GM19372 (cell line): ENCODE data around the gene TLCD1.

Experiments
- ATAC-seq: cut with Tn5 transposase; IDR thresholded peaks from one replicate; pipeline ENCODE4 v1.9.1; 2021; ENCODE audit warnings: mild to moderate bottlenecking, low read depth, moderate library complexity; ENCODE audit not compliant: unreplicated experiment

TLCD1 gene

DNA sequence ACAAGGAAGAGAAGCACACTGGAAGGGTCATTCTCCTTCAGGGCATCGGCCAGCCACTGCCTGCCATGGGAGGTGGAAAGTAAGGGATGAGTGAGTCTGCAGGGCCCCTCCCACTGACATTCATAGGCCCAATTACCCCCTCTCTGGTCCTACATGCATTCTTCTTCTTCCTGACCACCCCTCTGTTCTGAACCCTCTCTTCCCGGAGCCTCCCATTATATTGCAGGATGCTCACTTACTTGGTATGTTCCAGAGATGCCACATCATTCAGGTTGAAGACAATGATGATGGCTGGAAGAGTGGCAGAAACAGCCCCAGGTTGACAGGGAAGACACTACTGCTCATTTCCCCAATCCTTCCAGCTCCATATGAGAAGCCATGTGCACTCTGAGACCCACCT is 10.8 kb downstream of the TLCD1 start:
- no peak for ATAC-seq

DNA sequence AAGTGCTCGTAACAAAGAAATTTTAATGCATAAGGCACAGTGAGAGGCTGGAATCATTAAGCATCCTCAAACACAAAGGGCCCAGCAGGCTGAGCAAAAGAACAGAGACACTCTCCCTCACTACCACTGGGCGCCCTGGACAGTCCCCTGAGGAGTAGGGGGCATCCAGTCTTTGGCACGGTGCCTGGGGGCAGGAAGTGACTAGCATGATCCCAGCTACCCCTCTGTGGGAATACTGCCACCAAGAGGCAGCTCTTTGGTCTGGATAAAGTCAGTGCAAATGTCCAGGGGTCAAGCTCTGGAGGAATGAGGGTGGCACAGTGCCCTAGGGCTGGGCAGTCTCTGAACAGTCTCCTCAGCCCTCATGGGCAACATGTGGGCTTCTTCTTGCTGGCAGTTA is 11.8 kb downstream of the TLCD1 start:
- ATAC-seq, result no peak

DNA sequence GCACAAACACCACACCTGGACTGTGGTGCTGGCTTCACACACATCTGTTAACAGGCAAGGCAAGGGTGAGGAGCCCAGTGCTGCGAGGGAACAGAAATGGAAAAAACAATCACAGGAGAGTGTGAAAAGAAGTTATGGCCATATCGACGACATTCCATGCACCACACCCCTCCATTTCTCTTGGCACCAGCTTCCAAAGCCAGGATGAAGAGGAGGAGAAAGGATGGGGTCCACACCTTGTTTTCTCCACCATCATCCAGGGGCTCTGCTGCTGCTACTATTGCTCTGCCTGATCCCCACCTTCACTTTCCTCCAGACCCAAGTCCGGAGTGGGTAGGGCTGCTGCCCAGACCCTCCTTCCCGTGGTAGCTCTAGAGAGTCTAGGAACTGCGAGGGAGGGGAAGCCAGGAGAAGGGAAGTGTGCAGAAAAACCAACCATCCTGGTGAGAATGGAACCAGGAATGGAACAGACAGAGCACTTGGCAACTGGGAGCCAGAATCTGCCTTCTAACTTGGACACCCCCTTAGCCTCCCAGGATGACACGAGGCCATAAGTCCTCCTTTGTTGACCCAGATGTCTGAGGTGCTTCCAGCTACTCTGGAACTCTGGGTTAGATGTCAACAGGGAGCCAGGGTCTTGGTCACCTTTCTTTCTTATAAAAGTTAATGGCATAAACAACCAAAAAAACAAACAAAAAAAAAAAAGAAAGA is 13.2 kb downstream of the TLCD1 start:
- no peak for ATAC-seq

DNA sequence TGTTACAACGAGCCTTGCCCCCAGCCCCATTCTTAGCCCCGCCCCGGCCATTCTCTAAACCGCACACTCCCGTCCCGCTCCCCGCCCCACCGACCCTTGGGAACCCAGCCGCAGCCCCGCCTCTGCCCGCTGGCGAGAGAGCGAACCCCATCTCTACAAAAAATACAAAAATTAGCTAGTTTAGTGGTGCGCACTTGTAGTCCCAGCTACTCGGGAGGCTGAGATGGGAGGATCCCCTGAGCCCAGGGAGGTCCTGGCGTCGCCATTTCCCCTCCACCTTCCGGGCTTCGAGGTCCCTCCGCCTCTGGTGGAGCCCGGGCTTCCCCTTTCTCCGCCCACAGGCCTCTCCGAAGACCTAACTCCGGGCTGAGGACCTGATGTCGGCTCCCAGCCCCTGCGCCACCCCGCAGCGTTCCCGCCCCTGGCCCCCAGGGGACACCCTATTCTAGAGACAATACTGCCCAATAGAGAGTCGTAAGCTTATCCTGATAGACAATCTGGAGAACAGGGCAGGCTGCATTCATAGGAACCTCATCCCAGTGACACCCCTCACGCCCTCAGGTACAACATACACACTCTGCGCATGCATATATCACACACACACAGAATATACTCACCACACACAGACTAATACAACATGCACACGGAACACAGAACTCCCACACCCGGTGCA is 13.9 kb downstream of the TLCD1 start:
- no peak for ATAC-seq

DNA sequence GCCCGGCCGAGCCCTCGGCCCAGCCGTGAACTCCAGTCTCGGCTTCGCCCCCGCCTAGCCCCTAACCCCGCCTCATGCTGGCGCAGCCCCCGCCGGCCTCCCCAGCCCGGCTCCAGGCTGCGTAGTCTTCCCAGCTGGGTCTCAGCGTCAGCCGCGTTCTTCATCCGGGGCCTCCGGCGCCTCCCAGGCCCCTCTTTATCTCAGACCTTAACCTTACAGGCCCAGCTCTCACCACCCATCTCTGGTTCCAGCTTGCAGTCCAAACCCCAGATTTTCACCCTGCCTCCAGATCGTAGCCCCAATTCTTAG is 14.4 kb downstream of the TLCD1 start, which contains the start of gene PROCA1:
Gene PROCA1 (minus strand): TSS at position 166 of the 309 bp plus-strand sequence. CDS start 228 bp downstream, outside the sequence.
- peak; percentile 33 for ATAC-seq

DNA sequence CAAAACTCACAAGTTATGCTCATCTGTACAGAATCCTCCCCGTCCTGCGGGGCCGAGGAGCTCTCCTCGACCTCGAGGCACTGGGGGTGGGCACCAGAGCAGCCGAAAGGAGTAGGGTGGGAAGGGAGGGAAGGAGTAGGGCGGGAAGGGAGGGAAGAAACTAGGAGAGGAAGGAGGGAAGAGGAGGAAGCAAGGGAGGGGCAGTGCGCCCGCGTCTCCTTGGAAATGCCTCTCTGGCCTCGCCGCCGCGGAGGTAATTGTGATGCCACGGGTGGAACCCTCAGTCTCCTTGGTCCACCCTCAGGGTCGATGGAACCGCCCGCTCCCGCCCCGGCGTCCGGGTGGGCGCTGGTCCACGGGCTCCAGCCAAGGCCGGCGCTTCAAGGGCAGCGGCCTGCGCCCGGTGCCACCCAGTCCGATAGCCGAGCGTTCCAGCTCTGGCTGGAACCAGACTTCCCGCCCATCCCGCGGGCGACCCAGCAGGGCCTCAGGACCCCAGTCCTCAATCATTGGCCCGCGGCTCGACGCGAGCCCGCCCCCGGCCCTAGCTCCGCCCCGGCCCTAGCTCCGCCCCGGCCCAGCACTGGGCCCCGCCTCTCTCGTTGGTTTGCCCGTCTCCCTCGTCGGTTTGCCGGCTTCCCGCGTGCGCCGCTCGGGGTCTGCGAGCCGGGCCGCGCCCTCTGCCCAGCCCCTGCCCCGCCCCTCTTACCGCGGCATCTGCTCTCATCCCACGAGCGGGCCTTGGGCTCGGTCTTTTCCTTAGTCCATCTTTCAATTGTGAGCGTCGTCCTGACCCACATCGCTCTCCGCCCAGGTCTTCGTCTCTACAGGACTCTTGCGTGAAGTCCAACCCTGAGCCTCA is 14.9 kb downstream of the TLCD1 start:
- ATAC-seq, result peak; percentile 91

DNA sequence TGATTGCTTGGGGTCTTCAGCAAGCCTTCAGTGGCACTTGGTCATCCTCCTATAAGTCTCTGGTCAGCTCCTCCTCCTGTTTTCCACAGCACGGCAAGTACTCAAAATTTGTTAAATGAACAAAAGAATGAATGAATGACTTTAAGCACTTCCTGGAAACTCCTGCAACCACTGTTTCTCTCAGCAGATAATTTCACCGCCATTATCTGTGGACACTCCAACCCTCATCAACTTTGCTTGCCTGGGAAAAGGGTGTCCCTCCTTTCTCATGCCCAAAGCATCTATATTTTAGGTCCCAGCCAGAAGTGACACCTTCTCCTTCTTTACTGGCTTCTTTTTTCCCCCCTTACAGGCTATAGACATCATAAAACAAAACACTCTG is 18.7 kb downstream of the TLCD1 start:
- ATAC-seq, result no peak

DNA sequence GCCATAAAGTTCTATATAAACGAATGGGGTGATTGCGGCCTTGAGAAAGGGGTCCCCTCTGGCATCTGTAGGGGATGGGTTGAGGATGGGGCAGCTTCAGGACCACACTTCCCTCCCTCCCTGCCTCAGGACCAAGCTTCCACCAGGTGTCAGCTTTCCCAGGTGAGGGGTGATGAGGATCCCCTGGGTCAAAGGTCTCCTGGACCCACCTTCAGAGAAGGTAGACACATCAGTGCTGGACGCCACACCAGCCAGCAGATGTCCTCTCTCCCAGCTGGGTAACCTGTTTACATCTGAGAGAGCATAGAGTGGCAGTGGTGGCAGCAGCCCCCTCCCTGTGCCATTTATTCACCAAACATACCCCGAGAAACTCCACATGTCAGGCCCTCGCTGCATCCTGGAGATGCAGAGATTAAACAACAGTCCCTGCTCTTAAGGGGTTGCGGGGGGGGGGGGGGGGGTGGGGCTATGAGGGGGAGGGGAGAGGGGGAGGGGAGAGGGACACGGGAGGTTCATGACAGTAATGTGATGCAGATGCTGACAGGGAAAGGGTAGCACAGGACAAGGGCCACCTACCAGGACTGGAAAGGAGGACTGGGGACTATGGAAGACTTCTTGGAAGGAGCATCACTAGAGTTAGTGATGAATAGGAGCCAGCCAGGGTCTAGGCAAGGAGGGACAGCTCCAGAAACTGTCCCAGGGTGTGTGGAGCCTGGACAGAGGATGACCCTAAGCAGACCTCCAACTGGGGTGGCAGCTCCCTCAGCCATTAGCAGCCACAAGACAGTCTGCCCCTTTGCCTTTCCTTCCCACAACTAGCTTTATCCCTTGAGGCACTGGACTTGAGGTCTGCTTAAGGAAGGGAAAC is 19.3 kb downstream of the TLCD1 start:
- ATAC-seq, result no peak

DNA sequence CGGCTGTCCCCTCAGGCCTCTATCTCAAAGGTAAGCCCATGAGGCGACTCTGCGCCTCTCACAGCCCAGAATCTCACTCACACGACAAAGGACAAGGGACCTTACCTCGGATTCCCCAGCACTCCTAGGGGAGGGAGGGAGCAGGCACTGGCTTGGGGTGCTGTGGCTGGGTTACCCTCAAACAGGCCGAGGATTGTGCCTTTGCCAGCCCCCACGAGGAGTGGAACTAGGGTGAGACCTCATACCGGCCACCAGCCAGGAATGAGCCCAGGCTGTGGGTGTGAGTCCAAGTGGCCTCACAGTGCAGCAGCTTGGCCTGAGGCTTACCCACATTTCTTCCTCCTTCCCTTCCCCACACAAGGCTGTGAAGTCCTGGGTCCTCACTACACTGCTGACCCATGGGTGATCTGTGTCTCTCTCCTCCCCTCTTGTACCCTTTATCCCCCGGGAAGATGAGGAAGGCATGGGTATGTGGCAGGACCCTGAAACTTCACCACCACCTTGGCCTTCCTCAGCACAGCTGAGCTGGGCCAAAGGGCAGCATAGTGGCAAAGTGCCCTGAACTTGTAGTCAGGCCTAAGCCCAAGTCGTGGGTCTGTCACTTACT is 20.2 kb downstream of the TLCD1 start:
- no peak for ATAC-seq

DNA sequence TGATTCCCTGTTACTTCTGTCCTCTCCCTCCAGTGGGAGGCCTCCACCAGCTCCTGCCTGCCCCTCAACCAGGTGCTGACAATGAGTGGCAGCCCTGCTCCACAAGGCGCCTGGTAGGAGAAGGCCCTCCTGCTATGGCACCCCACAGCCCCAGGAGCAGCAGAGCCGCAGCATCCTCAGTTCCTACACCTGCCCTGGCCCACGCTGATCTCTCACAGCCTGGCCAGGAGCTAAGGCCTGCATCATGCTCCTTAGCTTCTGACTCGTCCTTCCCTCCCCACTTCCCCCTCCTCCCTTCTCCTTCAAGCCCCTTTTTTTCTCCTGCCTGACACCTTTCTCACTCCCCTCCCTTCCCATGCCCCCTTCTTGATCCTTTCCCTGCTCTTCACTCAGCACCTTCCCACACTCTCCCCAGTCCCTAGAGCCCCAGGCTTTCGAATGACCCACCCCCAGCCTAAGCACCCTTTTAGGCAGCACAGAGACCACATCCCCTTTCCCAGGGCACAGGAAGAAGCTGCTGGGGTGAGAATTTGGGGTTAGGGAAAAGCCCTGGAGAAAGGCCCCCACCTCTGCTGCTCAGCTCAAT is 20.9 kb downstream of the TLCD1 start:
- no peak for ATAC-seq

DNA sequence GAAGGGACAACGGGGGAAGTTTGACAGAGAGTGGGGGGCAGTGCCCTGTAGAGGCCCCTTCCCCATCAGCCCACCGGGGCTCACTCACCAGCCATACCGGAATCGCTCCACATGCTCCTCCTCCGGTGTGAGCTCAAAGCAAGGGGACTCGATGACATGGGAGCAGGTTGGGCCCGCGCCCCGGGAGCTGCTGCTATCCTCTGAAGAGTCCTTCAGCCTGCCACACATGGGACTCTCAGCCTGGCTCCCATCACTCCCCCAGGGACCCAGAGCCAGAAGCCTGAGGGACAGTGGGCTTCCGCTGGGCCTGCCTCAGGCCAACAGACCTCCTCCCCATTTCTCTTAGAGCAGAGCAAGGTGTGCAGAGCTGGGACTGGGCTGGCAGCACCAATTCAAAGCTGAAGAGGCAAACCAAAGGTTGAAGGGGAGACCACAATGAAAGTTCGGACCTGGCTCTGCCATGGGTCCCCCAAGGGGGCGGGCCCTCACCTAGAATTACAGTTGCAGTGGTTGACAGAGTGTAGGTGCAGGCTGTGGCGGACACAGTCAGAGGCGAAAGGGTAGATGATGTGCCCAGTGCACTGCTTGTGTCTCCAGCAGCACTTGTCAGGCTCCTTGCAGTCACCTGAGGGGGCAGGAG is 21.7 kb downstream of the TLCD1 start:
- no peak for ATAC-seq

DNA sequence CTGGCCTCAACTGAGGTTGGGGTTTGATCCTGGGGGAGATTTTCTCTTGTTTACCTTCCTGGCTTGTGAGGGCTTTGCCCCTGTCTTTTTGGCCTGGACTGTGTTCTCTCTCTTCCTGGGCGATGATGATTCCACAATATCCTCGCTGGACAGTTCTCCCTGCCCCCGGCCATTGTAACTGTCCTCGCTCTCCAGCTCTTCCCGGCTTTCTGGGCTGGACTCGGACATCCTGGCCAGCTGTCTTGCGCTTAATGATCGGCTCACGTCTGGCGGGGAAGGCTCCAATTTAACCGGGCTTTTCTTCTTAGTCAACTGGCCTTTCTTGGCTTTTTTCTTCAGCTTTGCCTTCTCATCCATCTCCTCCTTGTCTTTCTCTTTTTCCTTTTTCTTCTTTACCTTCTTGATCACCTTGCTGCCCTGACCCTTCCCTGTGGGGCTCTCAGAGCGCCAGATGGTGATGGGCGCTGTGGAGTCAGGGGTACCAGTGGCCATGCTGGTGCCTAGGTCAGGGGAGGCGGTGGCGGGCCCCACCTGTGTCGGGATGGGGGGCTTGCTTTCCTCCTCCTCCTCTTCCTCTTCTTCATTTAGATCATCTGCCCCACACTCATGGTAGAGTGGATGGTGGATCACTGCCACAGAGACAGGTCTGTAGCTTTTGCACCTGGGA is 22.3 kb downstream of the TLCD1 start:
- no peak for ATAC-seq

DNA sequence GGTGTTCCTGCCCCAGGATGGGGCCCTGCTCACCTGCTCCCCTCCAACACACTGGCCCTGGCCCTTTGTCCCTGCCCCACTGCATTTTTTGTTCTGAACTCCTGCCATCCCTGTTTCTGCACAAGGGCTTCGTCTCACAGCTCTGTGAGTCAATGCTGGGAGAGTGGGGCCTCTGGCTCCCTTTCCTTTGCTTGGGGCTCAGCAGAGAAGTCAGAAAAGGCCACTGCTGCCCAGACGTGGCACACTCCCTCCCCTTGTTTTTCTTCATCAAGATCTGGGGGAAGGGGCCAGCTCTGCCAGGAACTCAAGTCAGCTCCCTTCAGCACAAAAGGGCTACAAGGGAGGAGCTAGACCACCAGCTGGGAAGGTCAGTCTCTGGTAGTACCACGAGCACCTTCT is 23.3 kb downstream of the TLCD1 start:
- no peak for ATAC-seq

DNA sequence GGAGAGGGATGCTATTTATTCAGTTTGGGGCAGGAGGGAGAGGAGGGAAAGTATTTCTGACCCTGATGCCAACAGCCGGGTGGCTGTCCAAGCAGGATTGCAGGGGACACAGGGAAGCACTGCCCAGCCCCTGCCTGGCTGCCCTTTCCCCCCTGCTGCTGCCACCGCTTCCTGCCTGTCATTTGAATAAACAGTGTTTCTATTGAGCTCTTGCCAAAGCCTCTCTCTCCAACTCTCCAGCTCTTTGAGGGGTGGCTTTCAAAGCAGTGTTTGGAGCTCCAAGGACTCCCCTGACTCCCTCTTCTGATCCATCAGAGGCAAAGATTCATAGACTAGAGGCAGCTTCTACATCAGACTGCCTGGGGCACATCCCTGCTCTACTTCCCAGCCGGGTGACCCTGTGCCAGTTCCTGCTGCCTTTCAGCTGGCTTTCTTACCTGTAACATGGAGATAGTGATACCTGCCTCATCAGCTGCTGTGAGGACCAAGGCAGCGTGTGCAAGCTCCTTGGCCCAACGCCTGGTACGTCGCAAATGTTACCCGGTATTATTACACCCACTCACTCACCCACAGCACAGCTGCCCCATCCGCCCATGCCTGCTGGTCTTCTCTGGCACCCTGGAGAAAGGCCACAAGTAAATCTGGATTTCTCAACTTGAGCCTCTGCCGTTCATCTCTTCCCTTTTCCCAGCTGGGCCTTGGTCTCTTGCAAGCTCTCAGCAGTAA is 23.8 kb downstream of the TLCD1 start:
- ATAC-seq, result no peak

DNA sequence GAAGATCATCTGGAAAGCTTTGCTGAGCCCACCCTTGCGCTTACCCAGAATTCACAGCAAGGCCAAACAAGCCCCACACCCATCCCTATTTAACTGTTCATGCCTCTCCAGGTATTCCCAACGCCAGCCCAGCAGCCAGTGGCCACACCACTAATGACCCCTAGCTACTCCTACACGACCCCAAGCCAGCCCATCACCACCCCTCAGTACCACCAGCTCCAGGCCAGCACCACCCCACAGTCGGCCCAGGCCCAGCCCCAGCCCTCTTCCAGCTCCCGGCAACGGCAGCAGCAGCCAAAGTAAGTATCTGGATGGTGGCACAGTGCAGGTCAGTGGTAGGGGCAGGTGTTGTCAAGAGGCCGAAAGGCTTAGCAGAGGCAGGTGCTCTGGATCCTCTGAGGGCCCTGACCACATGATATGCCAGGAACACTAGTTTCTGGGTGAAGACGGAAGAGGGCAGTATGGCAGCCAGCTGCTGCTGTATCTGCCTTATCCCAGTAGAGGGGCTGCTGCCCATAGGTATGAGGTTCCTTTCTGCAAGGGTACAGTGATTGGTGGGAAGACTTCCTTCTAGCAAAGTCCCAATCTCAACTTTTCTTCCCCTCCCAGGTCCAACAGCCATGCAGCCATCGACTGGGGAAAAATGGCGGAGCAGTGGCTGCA is 25.1 kb downstream of the TLCD1 start:
- no peak for ATAC-seq

DNA sequence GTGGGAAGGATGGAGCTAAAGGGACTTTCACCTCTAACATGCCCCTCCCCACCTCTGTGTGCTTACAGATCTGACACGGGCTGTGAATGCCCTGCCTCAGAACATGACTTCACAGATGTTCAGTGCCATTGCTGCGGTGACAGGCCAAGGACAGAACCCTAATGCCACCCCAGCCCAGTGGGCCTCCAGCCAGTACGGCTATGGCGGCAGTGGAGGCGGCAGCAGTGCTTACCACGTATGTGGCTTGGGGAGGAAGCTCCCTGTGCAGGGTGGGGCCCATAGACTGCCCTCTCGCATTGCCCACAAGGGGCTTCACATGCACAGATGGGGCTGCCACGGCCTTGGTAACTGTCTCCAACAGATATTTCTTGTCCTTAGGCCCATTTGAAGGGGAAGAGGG is 25.8 kb downstream of the TLCD1 start:
- ATAC-seq, result no peak

DNA sequence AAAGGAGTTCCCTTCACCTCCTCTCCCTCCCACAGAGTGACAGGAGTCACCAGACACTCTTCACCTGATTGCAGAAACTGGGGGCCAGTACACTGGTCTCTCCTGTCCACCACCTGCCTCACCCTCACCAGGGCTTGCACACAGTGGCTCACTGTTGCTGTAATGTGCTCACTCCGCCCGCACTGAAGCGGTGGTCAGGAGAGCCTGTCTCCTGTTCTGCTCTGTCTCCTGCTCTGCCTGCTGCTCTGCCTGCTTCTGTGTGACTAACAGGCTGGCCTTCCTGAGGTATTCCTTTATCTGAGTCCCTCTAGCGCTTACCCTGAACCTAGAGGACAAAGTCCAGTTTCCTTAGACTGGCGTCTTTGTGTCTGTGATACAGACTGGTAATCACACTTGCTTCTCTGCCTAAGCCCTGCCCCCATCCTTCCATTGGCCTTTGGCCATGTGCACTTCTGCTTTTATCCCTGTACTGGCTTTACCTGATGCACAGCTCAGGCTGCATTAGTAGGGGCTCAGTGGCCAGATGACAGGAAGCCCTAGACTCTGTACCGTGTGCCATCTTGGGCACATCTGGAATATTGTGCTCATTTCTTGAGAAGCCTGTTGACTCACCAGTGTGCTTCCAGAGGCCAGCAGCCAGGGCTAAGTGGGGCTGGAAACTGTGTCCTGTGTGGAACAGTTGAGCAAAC is 27.6 kb downstream of the TLCD1 start:
- no peak for ATAC-seq
